HG02884 (cell line): Measurements from ENCODE around the gene SP8.
"Not testable (repeated sequence)": the region's sequence is repeated elsewhere in the genome, so short reads cannot be mapped to it uniquely, and the experiment has no call there.

Source experiments
- ATAC-seq: cut with Tn5 transposase; IDR thresholded peaks from one replicate; pipeline ENCODE4 v1.9.1; 2021; ENCODE audit warnings: mild to moderate bottlenecking, moderate library complexity; ENCODE audit not compliant: unreplicated experiment

SP8 gene

DNA sequence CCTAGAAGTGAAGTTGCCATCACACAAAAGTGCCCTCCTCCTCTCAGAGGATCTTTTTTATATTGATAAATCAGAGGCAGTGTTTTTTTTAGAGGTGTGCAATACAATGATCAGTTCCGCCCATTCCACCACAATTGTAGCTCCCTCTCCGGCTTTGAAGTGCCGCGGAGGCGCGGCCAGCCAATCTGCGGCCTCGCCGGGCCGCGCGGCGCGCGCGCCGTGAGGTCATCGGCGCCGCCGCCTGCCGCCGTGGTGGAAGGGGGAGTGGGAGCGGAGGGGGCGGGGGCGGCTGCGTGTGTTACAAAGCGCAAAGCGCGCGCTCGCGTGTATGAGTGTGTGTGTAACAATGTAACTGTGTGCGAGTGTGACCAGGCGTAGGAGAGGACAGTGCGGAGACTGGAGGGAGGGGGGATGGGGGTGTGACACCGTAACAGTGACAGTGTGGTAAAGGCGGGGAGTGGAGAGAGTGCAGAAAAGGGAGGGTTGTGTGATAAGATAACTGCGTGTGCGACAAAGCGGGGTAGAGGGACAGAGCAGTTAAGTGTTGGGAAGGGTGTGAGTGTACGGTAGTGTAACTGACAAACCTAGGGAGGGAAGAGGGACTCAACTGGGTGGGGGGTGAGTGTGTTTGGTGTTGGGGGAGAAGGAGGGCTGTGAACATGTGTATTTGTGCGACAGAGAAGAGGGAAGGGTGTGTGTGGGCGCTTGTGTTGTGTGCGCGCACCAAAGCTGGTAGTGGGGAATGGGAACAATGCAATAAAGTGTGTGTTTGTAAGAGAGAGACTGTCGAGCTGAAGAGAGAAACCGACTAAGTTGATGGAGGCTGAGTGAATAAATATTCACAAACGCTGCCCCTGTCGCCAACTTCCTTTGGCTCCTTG, at the start of gene SP8:
TSS of gene SP8 (minus strand) at position 108 of the 881 bp plus-strand sequence. CDS start at position 20, 88 bp downstream.
- no peak for ATAC-seq

DNA sequence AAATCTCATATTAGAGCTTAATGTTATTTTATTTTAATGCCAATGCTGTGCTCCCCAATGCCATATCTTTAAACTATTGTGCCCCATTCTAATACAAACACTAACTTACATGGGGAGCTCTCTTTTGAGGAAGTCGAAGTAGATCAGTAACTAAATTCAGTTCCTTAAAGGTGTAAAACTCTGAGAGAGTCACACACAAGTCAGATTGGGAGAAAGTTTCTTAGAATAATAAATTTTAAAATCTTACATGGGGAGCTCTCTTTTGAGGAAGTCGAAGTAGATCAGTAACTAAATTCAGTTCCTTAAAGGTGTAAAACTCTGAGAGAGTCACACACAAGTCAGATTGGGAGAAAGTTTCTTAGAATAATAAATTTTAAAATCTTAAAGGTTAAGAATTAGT, 49.7 kb upstream of the SP8 start:
- ATAC-seq = not testable (repeated sequence)

- ATAC-seq = no peak
Measured at GRCh38 chr7:20835111-20835750, 48.5 kb upstream of the SP8 start.

- no peak for ATAC-seq
Measured at GRCh38 chr7:20834656-20835055, 48.0 kb upstream of the SP8 start.

- no peak for ATAC-seq
Measured at GRCh38 chr7:20831956-20832355, 45.3 kb upstream of the SP8 start.

DNA sequence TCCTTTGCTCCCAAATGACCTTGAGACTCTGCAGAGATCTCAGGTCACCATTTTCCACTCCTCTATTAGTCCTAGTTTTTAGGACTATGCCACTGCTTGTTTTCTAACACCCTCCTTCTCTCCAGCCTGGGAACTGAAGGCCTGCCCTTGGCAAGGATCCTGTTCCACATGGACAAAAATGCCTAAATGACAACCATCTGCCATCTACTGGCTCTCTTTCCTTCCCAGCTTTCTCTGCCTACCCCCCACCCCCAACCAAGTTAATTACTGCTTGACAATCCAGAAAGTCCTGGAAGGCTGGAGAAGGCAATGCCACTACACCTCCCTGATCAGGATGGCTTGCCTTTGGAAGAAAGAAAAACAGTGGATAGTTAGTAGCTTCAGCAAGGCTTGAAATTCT, 44.8 kb upstream of the SP8 start:
- ATAC-seq = no peak

- no peak for ATAC-seq
Measured at GRCh38 chr7:20828947-20829346, 42.3 kb upstream of the SP8 start.

DNA sequence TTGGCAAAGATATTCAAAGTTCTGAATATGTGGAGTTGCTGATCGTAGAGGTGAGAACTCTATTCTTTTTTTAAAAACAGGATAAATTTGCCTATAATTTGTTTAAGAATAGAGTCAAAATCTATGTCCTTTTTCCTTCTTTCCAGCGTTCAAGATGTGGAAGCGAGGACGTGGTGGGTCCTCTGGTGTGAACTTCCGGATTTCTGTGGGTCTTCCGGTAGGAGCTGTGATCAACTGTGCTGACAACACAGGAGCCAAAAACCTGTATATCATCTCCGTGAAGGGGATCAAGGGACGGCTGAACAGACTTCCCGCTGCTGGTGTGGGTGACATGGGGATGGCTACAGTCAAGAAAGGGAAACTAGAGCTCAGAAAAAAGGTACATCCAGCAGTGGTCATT, 40.5 kb upstream of the SP8 start:
- ATAC-seq = no peak

GRCh38 chr7:20826243-20826642, 39.6 kb upstream of the SP8 start:
- no peak for ATAC-seq

- ATAC-seq = no peak
Measured at GRCh38 chr7:20825555-20825954, 38.9 kb upstream of the SP8 start.

- not testable (repeated sequence) for ATAC-seq
Measured at GRCh38 chr7:20821390-20821789, 34.7 kb upstream of the SP8 start.

- ATAC-seq = no peak
Measured at GRCh38 chr7:20816372-20816959, 29.8 kb upstream of the SP8 start.

GRCh38 chr7:20804345-20804744, 17.7 kb upstream of the SP8 start:
- ATAC-seq = no peak

- no peak for ATAC-seq
Measured at GRCh38 chr7:20799566-20800366, 13.1 kb upstream of the SP8 start.

GRCh38 chr7:20798694-20799121, 12.0 kb upstream of the SP8 start:
- ATAC-seq = no peak

GRCh38 chr7:20798081-20798693, 11.5 kb upstream of the SP8 start:
- ATAC-seq = peak; percentile 77

DNA sequence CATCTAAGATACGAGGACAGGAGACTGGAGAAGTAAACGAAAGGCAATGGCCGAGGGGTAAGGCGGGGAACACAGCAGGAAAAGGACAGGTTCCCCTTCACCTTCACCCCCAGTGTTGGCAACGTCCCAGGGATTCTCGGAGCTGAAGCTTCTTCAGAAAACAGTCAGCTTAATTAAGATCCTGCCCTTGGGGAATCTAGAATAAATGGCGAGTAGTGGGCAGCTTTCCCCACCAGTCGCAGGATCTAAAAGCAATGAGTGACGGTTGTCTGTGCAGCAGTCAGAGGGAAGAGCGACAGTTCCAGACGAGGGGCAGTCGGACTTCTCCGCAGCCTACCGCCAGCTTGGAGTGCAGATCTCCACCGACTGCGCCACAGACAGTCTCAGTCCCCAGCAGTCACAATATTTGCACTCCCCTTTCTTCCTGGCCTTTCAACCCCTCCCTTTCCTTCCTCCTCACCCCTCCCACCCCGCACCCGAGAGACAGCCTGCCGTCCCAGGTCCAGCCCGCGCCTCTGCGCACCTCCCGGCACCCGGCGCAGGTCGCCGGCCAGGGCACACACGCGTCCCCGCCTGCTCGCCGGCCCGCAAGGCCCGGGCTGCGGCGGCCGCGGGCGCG, 10.9 kb upstream of the SP8 start:
- peak; percentile 61 for ATAC-seq

DNA sequence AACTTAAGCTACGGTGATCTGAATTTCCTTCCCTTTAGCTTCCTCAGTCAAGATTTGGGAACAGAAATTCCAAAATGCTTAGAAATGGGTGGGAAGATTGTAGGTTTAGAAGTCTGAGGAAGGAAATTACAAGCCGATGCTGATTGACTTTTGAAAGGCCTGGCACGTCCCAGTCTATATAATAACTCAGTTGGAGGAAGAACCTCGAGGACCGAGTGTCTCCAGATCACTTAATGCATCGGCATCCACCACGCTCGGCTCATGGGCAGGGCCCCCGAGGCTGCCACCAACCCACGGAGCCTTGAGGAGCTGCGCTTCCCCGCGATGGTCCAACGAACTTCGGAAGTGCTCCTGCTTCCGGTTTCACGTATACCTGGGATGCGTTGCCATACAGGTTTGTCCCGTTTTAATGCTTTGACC, 10.4 kb upstream of the SP8 start:
- no peak for ATAC-seq

DNA sequence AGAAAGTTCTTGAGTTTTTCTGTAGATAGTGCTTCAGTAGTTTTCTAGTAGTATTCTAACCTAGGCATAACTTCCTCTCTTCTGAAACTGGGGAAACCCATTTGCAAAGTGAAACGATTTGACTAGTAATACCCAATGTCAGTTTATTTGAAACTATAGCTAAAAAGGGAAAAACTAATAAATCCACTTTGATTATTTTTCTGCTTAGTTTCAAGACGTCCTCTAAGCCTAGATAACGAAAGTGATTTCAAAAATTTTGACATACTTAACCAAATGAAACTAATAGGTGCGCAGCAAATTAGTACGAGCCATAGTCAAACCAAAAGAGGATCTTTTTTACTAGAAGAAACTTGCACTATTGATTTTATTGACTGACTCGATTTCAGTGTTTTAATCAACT, 9.8 kb upstream of the SP8 start:
- ATAC-seq = no peak

DNA sequence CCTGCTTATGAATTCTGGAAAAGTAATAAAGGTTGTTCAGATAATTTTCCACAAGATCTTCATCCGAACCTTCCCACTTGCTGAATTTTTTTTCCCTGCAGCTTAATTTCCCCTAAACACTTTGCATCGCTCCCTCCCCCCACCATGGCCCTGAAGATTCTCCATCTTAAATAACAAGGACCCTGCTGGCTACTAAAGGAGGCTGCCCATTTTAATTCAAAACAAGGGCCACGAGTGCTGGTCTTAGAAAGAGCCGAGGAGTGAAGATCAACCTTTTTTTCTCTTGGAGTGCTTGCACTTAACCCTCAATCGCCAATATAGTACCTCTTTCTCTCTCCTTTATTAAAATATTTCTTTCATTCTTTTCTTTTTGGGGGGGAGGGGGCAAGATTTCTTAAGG, 9.2 kb upstream of the SP8 start:
- ATAC-seq = no peak
